ENCODE results near the gene GPR152.
A peak's percentile ranks its signal among the peaks of the same experiment; 100 is the strongest.

GPR152 gene

DNA sequence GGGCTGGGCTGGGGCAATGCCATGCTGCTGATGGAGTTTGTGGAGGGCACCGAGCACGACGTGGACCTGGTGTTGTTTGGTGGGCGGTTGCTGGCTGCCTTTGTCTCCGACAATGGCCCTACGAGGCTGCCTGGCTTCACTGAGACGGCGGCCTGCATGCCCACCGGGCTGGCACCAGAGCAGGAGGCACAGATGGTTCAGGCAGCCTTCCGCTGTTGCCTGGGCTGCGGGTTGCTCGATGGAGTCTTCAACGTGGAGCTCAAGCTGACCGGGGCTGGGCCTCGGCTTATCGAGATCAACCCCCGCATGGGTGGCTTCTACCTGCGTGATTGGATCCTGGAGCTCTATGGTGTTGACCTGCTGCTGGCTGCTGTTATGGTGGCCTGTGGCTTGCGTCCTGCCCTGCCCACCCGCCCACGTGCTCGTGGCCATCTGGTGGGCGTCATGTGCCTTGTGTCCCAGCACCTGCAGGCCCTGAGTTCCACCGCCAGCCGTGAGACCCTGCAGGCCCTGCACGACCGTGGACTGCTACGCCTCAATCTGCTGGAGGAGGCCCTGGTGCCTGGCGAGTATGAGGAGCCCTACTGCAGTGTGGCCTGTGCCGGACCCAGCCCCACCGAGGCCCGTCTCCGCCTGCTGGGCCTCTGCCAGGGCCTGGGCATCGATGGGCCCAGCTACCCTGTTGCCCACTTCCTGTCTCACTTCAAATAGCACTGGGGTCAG lies 28.5 kb downstream of the GPR152 start:
- DNase-seq (ENCODE audit: low read depth): no peak

DNA sequence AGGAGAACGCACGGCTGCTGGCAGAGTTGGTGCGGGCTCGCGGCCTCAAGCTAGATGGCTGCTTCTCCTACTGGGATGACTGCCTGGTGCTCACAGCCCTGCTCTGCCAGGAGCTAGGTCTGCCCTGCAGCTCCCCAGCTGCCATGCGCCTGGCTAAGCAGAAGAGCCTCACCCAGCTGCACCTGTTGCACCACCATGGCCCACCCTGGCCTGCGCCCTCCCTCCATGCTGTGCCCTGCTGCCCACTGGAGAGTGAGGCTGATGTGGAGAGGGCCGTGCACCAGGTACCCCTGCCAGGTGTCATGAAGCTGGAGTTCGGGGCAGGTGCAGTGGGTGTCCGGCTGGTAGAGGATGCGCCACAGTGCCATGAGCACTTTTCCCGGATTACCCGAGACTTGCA lies 29.1 kb downstream of the GPR152 start:
- DNase-seq (ENCODE audit: low read depth): no peak

DNA sequence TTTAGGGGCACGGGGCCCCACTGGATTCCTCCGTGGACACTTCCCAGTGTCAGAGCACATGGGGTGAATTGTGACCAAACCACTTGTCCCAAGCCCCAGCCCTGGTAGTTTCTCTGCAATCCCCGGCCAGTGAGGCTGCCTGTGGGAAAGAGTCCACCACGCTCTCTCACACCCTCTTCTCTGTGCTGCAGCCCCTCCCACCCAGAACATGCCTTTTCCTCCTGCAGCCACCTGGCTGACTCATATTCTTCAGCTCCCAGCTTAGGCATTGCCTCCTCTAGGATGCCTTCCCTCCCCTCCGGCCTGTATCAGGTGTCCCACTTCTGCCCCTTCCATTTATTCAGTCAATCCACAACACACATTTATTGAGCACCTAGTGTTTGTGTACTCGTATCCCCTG lies 29.6 kb downstream of the GPR152 start:
- no peak for DNase-seq (ENCODE audit: low read depth)

DNA sequence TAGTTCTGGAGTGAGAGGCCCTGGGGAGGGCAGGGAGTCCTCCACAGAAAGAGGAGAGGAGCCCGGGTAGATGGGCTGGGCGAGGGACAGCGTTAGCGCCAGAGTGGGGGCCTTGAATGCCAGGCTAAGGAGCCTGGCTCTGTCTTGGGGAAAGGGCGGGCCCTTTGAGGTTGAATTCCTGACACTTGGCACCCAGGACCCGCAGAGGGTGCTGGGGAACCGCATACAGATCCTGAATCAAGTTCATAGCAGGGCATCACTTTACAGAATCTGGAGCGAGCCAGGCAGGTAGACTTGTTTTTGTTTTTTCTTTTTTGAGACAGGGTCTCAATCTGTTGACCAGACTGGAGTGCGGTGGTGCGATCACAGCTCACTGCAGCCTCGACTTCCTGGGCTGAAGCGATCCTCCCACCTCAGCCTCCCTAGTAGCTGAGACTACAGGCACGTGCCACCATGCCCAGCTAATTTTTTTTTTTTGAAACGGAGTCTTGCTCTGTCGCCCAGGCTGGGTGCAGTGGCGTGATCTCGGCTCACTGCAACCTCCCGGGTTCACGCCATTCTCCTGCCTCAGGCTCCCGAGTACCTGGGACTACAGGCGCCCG lies 31.0 kb downstream of the GPR152 start:
- DNase-seq (ENCODE audit: low read depth): no peak

DNA sequence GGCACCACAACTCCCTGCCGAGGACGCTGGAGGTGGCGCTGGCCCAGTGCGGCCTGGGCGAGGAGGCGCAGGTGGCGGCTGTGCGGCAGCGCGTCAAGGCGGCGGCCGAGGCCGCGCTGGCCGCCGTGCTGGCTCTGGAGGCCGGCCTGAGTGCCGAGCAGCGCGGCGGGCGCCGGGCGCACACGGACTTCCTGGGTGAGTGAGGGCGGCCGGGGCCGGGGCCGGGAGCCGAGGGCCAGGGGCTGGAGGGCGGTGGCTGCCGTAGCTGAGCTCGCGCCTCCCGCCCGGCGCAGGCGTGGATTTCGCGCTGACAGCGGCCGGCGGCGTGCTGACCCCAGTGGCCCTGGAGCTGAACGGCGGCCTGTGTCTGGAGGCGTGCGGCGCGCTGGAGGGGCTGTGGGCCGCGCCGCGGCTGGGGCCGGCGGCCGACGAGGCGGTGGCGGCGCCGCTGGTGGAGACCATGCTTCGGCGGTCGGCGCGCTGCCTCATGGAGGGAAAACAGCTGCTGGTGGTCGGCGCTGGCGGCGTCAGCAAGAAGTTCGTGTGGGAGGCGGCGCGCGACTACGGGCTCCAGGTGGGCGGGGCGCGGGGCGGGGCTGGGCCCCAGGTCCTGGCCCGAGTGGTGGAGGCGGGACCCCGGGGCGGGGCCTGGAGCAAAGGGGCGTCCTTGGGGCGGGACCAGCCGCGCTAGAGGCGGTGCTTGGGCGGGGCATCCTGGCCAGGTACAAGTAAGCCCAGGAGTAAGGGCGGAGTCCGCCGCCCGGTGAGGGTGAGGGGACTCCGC lies 31.7 kb downstream of the GPR152 start:
- peak; percentile 98 for DNase-seq (ENCODE audit: low read depth)

DNA sequence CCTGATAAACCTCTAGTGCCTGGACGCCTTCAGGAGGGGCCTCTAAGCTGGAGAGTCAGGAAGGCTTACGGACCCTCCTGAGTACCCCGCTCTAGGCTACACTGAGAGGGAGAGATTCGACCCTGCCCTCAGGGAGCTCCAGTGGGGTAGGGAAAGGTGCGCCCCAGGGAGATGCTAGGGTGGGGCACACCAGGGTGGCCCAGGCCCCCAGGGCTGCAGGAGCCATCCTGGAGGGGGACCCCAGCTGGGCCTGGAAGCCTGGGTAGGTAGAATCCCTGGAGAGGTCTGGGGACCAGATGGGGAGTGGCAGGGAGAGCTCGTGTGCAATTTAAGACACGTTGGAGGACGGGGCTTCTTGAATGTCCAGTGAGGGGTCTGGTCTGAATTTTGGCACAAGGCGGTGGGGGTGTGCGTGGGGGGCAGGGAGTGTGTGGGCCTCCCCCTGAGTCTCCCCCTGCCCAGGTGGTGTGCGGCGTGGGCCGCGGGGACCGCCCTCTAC lies 32.3 kb downstream of the GPR152 start:
- no peak for DNase-seq (ENCODE audit: low read depth)

DNA sequence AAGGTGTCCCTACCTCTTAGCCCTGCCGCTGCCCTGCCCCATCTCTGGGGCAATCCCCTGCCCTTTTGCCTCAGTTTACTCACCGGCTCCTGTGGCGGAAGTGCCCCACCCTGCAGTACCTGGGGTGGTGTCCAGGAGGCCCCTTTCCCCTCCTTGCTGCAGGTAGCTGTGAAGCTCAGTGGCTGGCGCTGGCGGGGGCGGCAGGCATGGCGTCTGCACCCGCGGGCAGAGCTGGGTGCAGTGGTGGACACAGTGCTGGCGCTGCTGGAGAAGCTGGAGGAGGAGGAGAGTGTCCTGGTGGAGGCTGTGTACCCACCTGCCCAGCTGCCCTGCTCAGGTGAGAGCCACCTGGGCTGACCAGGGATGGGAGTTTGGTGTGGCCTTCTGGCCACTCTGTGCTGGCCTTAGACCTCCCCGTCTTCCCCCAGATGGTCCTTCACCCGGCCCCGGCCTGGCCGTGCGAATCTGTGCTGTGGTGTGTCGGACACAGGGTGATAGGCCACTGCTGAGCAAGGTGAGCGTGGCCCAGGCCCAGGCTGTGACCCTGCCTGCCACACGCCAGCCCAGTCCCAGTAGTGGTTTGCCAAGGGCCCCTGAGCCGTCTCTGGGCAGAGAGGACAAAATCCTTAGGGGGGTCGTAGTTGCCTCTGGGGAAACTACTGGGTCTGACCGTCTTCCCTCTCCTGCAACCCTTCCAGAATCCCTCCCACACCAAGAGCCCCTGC lies 33.0 kb downstream of the GPR152 start:
- no peak for DNase-seq (ENCODE audit: low read depth)

DNA sequence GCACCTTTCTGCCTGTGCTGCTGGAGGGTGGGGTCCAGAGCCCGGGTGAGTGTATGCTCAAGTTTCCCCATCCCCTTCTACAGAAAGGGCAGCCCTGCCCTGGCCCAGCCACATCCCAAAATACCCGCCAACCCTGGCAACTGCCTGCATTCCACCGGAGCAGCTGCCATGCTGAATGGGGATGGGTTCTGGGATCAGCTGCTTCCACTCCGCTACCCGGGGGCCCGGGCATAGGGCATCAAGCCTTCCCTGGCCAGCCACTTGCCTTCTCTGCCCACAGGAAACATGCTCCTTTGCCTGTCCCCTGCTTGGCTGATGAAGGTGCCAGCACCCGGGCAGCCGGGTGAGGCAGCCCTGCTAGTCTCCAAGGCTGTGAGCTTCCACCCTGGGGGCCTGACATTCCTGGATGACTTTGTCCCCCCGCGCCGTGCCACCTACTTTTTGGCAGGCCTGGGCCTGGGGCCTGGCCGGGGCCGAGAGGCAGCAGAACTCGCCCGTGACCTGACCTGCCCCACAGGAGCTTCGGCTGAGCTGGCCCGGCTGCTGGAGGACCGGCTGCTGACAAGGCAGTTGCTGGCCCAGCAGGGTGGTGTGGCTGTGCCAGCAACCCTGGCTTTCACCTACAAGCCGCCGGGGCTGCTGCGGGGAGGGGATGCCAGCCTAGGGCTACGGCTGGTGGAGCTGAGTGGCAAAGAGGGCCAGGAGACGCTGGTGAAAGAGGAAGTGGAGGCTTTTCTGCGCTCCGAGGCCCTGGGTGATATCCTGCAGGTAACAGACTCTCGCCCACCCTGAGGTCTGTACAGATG lies 33.9 kb downstream of the GPR152 start:
- DNase-seq (ENCODE audit: low read depth): no peak

DNA sequence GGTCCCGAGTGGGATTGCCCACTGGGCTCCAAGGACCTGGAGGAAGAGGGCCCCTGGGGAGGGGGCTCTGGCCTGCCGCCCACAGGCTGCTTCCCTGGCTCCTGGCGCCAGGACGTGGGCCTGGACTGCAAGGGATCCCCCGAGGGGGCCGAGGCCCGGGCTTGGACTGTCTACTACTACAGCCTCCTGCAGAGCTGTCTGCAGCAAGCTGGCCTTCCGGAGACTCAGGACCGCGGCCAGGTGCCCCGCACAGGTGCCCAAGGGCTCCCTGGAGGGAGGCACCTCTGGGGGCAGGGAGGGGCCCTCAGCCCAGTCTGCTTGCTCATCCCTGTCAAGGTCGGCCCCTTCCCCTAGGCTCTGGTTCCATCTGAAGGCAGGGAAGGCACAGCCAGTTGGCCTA lies 35.1 kb downstream of the GPR152 start:
- DNase-seq (ENCODE audit: low read depth): no peak

DNA sequence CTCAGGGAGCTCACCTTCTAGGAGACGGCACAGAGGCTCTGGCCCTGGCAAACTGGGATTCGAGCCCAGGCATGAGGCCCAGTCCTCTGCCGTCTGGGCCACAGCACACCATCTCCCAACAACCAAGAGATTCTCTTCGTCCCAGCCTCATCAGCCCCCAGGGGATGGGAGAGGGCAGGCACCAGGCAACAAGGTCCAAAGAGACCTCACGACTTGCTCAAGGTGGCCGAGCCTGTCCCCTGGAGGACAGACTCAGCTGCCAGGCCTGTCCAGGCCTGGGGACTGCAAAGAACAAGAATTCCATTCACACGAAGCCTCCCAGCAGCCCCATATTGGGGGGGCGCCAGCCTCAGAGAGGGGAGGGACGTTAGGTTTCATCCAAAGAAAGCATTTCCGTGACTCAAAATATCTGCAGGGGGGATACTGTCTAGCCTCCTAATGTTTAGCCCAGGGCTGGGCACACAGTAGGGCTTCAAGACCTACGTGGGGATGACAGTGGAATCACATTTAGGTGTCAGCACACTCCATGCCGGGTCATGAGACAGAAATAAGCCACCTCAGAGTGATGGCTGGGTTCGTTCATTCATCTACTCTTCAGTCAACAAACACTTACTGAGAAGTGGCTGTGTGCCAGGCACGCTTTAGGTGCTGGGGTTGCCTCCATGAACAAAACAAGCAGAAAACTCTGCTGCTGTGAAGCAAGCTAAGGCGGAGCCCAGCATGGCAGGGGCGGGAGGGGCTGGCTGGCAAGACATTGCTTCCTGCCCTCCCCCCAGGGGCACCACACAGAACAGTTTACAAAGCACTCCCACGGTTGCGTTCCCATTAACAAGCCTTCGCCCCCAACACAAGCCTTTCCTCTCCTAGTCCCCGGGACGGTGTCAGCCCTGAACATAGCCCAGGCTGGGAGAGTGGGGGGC lies 35.9 kb downstream of the GPR152 start:
- peak; percentile 73 for DNase-seq (ENCODE audit: low read depth)

DNA sequence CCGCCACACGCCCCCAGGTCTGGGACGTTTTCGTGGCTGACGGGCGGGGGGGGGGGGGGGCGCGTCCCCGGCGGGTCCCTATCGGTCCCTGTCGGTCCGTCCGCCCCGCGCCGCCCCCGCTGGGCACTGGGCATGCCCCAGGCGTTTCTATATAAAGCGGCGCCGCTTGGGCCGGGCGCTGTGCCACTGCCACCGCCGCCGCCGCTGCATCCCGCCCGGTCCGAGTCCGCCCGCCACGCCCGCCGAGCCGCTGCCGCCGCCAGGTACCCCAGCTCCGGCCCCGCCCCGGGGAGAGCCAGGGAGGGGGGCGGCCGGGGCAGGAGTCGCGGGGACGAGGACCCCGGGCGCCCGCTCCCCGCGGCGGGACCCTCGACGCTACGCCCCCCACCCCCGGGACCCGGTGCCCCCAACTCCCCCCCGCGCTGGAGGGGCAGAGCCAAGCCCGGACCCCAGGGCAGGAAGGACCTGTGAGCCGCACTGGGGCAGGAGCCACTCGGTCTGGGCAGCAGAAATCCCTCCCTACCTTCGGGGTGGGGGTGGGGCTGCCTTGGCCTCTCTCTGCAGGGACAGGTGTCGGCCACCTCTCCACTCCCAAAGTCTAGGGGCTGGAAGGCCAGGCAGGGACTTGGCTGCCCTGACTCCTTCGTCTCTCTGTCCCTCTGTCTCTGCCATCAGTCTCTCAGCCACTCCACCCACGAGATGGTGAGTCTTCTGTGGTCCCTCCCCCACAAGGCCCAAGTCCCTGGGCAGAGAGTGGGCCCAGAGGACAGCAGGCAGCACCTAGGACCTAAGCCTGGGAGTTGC lies 36.8 kb downstream of the GPR152 start, which contains the start of gene CARNS1:
Gene CARNS1, plus strand, starts transcription at position 178 of the 804 bp plus-strand sequence. Its CDS starts 522 bp downstream, at position 700.
- DNase-seq (ENCODE audit: low read depth): no peak

DNA sequence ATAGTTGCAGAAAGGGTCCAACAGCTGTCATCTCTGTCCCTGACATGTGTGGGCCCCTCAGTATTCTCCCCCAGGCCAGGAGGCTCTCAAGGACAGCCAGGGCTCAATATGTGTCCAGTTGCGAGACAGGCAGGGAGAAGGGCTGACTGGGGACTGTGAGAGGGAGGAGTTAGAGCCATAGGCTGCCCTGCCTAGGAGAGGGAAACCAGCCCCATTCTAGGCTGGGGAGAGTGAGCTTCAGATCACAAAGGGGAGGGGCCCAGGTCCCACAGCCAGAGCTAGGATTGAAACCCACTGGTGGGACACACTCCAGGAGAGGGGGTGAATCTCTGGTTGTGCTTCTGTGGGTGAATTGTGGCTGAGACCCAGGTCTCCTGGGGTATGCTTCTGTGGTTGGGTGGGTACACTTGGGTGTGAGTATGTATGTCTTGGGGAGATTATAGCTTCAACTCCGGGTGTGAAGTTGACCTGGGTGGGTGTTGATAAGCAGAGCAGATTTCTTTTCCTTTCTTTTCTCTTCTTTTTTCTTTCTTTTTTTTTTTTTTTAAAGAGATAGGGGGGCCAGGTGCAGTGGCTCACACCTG lies 39.2 kb downstream of the GPR152 start:
- DNase-seq (ENCODE audit: low read depth): no peak

DNA sequence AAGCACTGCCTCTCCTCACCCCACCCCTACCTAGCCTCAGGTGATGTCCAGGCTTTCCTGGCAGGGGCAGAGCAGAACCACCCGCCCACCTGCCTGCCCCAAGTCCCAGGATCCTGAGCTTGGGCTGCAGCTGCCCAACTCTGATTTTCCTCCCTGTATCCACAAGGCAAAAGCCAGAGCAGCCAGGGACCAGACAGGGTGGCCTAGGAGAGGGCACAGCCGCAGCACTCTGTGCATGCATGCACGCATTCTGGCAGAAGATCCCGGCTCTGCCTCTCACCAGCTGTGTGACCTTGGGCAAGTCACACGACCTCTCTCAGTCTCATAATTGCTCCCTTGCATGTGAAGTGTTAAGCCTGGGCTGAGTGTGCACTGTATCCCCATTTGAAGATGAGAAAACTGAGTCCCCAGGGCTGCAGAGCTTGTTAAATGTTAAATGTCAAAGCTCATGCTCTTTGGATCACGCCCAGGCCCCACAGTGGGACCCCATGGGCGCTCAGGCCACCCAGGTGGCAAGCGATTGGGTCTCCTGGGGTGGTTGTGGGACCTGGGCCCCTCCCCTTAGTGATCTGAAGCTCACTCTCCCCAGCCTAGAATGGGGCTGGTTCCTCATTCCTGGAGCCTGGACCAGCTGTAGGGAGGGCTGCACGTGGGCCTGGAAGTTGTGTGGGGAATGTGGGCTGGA lies 39.9 kb downstream of the GPR152 start:
- DNase-seq (ENCODE audit: low read depth): no peak

DNA sequence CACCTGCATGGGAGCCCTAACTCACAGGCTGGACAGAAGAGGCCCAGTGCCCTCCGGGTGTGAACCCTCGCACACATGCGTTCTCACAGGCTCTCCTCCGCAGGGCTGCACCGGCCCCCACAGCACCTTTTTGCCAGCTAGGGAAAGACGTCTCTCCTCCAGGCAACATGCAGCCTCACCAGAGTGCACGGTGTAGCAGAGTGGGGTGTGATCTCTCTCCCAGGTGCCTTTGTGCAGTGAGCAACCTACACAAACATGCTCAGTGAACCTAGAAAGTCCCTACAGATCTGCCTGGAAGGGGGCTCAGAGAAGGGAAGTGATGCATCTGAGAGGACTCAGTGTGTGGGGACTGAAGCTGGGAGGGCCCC lies 40.8 kb downstream of the GPR152 start:
- DNase-seq (ENCODE audit: low read depth): no peak

DNA sequence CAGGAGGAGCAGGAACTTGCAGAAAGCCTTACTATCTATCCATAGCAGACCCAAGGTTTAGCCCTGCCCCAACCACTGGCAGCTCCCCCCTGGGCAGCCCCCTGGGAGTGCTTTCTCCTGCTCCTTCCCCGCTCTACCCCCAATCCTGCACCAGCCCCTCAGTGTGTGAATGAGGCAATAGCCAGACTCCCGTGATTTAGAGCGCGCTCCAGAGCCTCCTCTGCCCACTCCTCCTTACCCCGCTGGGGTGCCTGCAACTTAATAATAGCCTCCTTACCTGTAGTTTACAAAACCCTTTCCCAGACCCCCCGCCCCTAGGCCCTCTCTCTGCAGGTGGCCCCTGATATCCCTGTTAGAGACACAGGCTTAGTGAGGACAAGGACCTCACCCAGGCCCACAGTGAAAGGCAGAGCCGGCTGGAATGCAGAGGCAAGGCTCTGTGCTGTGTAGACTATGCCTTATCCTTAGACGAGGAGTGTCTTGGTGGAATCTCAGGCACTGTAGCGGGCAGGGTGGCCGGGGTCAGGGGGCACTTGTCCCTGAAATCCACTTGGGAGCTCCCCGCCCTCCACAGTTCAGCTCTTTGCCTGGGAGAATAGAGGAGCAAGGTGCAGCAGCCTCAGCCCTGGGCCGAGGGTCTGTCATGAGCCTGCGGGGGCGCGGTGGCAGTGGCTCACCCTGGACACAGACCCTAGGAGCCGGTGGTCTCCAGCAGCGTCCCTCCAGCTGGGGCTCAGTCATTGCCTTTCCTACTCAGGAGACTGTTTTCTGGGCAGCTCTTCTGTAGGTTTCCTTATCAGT lies 41.3 kb downstream of the GPR152 start:
- DNase-seq (ENCODE audit: low read depth): no peak

DNA sequence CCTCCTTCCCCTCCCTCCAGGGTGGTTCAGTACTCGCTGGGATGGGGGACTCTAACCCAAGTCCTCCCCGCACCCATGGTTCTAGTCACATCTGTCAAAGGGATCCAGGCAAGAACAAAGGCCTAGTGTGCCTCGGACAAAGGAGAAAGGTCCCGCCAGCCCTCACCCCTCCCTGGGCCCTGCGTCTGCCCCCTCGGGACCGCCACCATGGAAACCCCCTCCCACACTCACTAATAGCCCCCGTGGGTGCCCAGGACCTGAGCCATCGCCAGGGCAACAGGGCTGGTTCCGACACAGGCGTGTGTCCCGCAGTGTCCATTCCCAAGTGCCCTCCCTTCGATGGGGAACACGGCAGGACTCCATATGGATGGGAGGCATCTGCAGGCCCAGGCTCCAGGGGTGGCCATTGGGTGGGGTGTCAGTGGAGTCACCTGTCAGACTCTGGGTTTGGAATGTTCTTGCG lies 42.1 kb downstream of the GPR152 start:
- no peak for DNase-seq (ENCODE audit: low read depth)

DNA sequence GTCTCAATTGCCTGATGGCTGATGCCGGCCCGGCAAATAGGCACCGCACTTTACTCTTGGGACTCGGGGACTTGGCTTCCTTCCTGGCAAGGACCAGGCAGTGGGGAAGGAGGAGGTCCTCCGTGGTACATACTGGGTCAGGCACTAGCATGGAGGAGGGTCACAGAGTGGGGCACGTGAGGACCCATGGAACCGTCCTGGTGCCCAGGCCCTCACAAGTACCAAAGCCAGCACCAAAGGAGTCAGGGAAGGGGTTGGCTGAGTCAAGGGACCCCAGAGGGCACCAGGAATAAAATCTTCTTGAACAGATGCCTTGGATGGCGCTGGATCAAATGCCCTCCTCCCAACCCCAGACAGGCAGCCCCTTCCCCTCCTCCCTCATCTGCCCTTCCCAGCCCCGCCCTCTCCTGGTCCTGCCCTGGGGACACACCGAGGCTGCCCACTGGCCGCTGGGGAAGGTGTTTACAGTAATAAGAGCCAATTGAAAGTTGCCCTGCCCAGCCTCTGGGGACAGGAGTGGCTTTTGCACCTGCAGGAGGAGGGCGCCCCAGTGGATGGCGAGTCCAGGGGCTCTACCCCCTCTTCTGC lies 42.7 kb downstream of the GPR152 start:
- no peak for DNase-seq (ENCODE audit: low read depth)

Data from stimulated activated CD4-positive, alpha-beta T cell treated with anti-CD3 and anti-CD28 coated beads, Interleukin-2, amount 100 ng/mL, for 4 hours (primary cell).